Activated CD4-positive, CD25-positive, alpha-beta regulatory T cell (primary cell): ENCODE measurements around the gene PKHD1.
"Not testable (repeated sequence)": the region's sequence is repeated elsewhere in the genome, so short reads cannot be mapped to it uniquely, and the experiment has no call there.

ENCODE experiments used
- DNase-seq, 4 experiments: peaks; one replicate each; lab custom pipeline; 2025; lab: John Stamatoyannopoulos, UW

PKHD1 gene

GRCh38 chr6:51928320-51928719, 159.1 kb downstream of the PKHD1 start:
- no peak for DNase-seq

DNA sequence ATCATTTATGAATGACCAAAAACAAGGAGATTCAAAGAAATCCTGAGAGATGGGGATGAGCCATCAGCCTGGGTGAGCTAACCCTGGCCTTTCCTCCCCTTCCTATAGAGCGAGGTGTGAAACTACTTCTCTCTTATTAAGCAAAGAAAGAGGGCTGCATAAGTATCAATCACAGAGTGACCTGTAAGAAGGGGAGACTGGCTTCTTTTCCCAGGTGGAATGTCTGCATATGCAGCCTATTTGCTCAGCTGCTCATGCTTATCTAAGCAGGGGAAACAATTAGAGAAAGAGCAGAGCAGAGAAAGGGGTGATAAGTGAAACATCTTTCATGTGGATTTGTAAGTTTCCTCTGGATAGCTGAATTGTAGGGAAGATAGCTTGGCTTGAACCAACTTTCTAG, 160.0 kb downstream of the PKHD1 start:
- DNase-seq = no peak

DNA sequence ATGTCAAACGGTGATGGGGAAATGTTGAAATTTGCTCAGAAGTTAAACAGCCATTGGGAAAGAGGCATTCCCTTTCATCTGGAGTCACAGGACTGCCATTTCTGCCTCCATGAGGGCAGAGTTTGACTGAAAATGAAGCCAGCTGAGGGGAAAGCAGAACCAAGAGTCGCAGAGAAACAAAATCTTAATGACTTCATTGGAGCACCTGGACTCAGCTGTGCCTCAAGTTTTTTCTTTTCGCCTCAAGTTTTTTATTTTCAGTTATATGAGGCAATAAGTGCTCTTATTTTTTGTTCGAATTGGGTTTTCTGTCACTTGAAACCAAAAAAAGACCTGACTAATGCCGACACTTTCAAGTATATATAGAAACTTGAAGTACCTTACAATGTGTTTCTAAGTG, 161.3 kb downstream of the PKHD1 start:
- DNase-seq = no peak

DNA sequence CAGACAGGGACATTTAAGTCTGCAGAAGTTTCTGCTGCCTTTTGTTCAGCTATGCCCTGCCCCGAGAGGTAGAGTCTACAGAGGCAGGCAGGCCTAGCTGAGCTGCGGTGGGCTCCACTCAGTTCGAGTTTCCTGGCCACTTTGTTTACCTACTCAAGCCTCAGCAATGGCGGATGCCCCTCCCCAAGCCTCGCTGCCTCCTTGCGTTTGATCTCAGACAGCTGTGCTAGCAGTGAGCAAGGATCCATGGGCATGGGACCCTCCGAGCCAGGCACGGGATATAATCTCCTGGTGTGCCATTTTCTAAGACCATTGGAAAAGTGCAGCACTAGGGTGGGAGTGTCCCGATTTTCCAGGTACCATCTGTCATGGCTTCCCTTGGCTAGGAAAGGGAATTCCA, 164.9 kb downstream of the PKHD1 start:
- DNase-seq = not testable (repeated sequence)

- DNase-seq = not testable (repeated sequence)
These were observed 169.1 kb downstream of the PKHD1 start for GRCh38 chr6:51918347-51918746.

GRCh38 chr6:51915098-51915497, 172.3 kb downstream of the PKHD1 start:
- DNase-seq = no peak

DNA sequence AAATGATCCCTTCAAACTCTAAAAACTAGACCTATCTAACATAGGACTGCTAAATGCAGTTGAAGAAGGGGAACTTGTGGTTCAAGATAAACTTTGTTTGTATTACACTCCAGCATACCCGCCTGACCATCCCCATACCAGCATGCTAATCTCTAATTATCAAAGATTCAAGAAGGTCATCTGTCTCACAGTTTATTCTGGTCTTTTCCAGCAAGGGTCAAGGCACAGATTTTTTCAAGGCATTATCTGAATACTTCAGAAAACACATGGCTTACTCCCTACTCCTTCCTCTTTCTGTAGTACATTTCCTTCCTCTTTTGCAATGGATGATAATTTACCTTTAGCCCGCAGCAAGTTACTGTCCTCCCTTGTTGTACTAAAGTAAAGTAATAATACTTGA, 174.1 kb downstream of the PKHD1 start:
- no peak for DNase-seq

DNA sequence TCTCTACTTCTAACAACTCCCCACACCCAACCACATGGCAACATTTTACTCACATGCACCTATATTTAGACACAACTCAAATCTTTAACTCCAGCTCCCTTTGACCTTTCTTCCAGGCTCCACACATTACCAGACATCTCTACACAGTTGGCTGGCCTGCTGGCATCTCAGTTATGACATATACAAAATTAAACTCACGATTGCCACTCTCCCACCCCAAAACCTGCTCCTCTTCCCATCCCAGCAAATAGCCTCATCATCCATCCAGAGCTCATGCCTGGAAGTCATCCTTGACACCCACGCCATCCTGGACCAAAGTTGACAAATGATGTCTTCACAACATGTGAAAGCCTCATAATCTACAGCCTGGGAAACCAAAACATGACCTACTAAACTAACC, 176.6 kb downstream of the PKHD1 start:
- no peak for DNase-seq

GRCh38 chr6:51908243-51908642, 179.2 kb downstream of the PKHD1 start:
- DNase-seq = no peak

- no peak for DNase-seq
These were observed 185.3 kb downstream of the PKHD1 start for GRCh38 chr6:51901766-51902764.

DNA sequence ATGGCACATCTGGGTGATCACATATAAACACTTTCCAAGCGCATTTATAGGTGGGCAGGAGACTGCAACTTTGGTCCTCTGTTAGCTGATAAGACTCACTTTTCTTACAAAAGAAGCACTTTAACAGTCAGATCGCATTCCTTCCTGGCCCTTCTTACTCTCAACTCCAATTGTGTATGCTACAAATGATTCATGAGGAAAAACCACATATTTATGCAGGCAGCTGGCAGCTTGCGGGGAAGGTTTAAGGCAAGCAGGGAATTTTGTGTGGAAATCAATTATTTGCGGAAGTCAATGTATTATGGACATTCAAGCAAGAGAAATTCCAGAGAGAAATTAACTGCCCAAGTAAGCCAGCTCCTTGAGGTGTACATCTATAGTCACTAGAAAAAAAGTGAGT, 194.0 kb downstream of the PKHD1 start:
- no peak for DNase-seq

GRCh38 chr6:51892750-51893149, 194.7 kb downstream of the PKHD1 start:
- DNase-seq = no peak

GRCh38 chr6:51892339-51892738, 195.1 kb downstream of the PKHD1 start:
- DNase-seq = no peak

DNA sequence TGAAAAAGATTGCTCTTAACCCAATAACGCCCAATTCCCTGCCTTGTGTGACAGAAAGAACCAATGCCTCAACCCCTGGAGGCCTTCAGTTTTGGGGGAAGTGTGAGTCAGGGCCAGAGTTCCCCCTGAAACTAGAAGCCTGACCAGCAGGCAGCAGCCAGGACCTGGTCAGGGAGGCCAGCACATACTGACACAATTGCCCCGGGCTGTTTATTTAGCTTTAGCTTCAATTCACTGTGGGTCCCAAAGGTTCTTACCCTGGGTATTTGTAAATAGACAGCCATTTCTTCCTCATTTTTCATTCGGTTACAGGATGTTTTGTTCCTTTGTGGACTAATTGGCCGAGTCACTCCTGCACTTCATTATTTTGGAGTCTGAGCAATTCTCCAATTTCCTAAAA, 195.6 kb downstream of the PKHD1 start:
- DNase-seq = no peak

DNA sequence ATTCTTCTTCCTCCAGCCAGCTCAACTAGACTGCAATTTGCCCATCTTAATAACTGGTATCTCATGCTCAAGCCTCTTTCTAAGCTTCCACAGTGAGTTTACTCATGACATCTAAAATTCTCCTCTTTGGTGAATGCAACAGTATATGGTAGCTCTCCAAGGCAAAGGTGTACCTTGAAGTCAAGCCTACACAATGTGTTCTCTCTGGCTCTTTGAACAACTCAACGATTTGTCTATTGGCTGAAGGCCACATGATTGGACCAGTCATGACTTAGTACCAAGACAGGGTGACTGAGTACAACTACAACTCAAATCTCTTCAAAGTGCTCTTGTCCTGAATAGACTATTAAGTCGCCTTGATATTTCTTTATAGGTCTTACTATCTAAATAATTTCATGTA, 199.6 kb downstream of the PKHD1 start:
- DNase-seq = no peak

GRCh38 chr6:51885957-51886356, 201.5 kb downstream of the PKHD1 start:
- no peak for DNase-seq

DNA sequence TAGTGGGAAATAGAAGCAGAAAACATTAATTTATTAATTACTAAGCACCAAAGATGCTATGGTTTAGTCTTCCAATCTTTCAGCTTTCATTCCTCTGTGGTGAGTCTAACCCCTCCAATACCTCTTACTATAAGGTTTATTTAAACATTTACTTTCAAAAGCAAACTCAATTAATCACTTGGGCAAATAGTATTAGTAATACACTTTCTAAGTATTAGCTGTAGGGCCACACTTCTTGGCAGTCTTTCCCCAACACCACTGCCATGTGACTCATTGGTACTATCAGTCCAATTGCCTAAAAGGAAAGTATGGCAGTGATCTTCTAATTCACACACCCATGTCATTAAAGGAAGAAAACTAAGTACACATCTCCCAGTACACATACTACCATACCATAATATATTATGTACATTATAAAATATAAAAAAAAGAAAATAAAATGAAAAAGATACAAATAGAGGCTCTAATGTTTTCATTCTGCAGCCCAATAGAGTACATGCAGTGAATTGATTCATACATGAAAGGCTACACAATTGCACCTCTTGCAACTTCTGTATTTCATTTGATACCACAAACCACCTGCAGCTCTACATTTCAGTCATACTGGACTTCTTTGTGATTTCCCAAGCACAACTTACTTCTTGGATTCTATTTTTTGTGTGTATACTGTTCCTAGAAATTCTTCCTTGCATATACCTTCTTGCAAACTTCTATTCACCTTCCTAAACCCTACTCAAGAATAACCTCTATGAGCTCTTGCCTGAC, 218.6 kb downstream of the PKHD1 start:
- DNase-seq = no peak

DNA sequence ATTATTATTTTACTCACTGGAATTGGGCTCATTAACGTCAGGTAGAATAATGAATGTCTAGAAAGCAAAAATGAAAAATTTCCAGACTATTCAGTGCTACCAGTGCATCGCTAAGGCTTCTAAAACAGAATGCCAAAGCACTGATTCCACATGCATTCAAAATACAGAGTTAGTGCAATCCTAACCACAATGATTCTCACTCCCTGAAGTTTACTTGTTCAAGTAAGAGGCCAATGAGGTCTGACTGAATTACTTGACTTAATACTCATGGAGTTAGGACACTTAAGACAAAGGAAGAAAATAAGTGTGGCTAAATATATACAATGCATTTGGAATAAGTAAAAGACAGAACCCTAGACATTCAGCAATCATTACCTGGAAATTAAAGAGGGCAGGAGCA, 220.5 kb downstream of the PKHD1 start:
- DNase-seq = no peak

DNA sequence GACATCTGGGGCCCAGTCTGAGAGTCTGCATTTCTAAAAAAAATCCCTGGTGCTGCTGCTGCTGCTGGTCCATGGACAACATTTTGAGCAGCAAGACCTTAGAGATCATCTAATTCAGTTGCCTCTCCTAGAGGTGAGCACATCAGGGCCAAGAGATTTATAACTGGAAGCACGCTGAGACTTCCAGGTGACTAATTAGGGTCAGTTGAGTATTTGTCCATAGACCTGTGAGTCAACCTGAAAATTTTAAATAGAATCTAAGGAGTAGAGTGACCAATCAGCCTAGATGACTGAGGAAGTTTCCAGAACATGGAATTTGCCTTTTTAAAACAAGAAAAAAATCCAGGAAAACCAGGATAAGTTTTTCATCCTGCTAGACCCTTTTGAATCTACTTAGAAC, 221.4 kb downstream of the PKHD1 start:
- DNase-seq = no peak

- no peak for DNase-seq
These were observed 222.2 kb downstream of the PKHD1 start for GRCh38 chr6:51865176-51865575.

DNA sequence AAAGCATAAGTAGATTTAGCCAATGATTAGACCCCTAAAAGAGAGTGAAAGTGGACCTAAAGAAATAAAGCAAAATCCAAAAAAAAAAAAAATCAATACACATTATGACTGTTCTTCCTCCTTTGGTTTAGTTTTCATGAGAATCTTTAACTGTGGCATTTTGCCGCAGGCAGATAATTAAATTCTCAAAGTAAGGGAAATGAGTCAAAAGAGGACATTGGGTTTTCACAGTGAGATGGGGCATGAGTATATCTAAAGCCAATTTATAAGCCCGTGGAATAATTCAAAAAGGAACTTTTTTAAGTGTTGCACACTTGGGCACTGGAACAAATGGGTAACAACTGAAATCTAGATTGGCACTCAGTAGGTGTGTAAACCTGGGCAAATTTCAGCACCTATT, 230.3 kb downstream of the PKHD1 start:
- no peak for DNase-seq

GRCh38 chr6:51856508-51856907, 230.9 kb downstream of the PKHD1 start:
- no peak for DNase-seq
